GM23338 (cell line): ENCODE data around the gene GNG7. TPM values are rescaled to one million over a fixed set of nuclear protein-coding genes. Genes with fewer than 3 reads are reported as not detected.

ENCODE experiments used
- ATAC-seq: fragments of 200-7000 bp; cut with Tn5 transposase; 3 replicates; pipeline ENCODE4 v1.9.1; 2020
- DNase-seq: peaks from one replicate; pipeline ENCODE4 v3.0.0-alpha.2; 2015; ENCODE audit warnings: low spot score
- H2AFZ ChIP-seq: fragments of 200-600 bp; sonication (generic); 2 replicates; pipeline ENCODE4 v1.8.0; 2016; ENCODE audit warnings: antibody characterized with exemption, mild to moderate bottlenecking, moderate library complexity
- H3F3A ChIP-seq: fragments of 200-600 bp; sonication (generic); replicated peaks from 2 replicates; pipeline ENCODE4 v1.8.0; 2017; ENCODE audit warnings: antibody characterized with exemption, mixed run types, low read depth
- H3K27ac ChIP-seq: fragments of 200-600 bp; sonication (generic); 2 replicates; pipeline ENCODE4 v1.6.1; 2016; ENCODE audit warnings: low read depth
- H3K27me3 ChIP-seq: fragments of 200-600 bp; sonication (generic); 2 replicates; pipeline ENCODE4 v1.8.0; 2016; ENCODE audit warnings: mild to moderate bottlenecking, mixed run types, moderate library complexity; ENCODE audit not compliant: insufficient read depth
- H3K36me3 ChIP-seq: fragments of 200-600 bp; sonication (generic); 2 replicates; pipeline ENCODE4 v1.8.0; 2016; ENCODE audit warnings: mild to moderate bottlenecking; ENCODE audit not compliant: insufficient read depth
- H3K4me1 ChIP-seq: fragments of 200-600 bp; sonication (generic); 2 replicates; pipeline ENCODE4 v1.8.0; 2016; ENCODE audit warnings: mild to moderate bottlenecking, moderate library complexity; ENCODE audit not compliant: insufficient read depth
- H3K4me2 ChIP-seq: fragments of 200-600 bp; sonication (generic); 2 replicates; pipeline ENCODE4 v1.7.1; 2017; ENCODE audit warnings: mixed run types
- H3K4me3 ChIP-seq: fragments of 200-600 bp; sonication (generic); 2 replicates; pipeline ENCODE4 v1.6.1; 2016; ENCODE audit warnings: mixed run types
- H3K79me2 ChIP-seq: fragments of 200-600 bp; sonication (generic); replicated peaks from 2 replicates; pipeline ENCODE4 v1.8.0; 2017; ENCODE audit warnings: mild to moderate bottlenecking; ENCODE audit not compliant: insufficient read depth
- H3K9me2 ChIP-seq: fragments of 200-600 bp; sonication (generic); 2 replicates; pipeline ENCODE4 v1.8.0; 2017; ENCODE audit not compliant: insufficient read depth
- H4K20me1 ChIP-seq: fragments of 200-600 bp; sonication (generic); replicated peaks from 2 replicates; pipeline ENCODE4 v1.8.0; 2017; ENCODE audit warnings: mild to moderate bottlenecking; ENCODE audit not compliant: insufficient read depth
- H3K27ac Mint-ChIP-seq: 2 replicates; pipeline ENCODE4 v1.8.0; 2020; ENCODE audit warnings: inconsistent platforms, mild to moderate bottlenecking, moderate library complexity, mixed read lengths
- H3K27me3 Mint-ChIP-seq: 3 replicates; pipeline ENCODE4 v1.8.0; 2022; ENCODE audit warnings: low read depth, mild to moderate bottlenecking, moderate library complexity, mixed read lengths, inconsistent platforms; ENCODE audit not compliant: insufficient read depth, poor library complexity
- H3K36me3 Mint-ChIP-seq: 3 replicates; pipeline ENCODE4 v1.8.0; 2021; ENCODE audit warnings: low read depth, mild to moderate bottlenecking, inconsistent platforms, moderate library complexity, mixed read lengths
- H3K4me1 Mint-ChIP-seq: 3 replicates; pipeline ENCODE4 v1.8.0; 2020; ENCODE audit warnings: mild to moderate bottlenecking, inconsistent platforms, mixed read lengths
- H3K4me3 Mint-ChIP-seq: 3 replicates; pipeline ENCODE4 v1.8.0; 2021; ENCODE audit warnings: moderate library complexity, mild to moderate bottlenecking, inconsistent platforms, mixed read lengths
- H3K9me3 Mint-ChIP-seq: 3 replicates; pipeline ENCODE4 v1.8.0; 2020; ENCODE audit warnings: moderate library complexity, mild to moderate bottlenecking, inconsistent platforms, mixed read lengths
- CREB1 ChIP-seq: fragments of 250-450 bp; sonication (Bioruptor Pico); IDR thresholded peaks from 2 replicates; pipeline ENCODE4 v1.5.0; 2020; ENCODE audit warnings: low read depth, mild to moderate bottlenecking, moderate library complexity
- ETS1 ChIP-seq: IDR thresholded peaks from 2 replicates; pipeline ENCODE4 v1.6.1; 2016; ENCODE audit warnings: antibody characterized with exemption
- JUNB ChIP-seq: IDR thresholded peaks from one replicate; pipeline ENCODE4 v1.6.1; 2016; ENCODE audit warnings: antibody characterized with exemption; ENCODE audit not compliant: unreplicated experiment
- NANOG ChIP-seq: IDR thresholded peaks from 2 replicates; pipeline ENCODE4 v1.6.1; 2016; ENCODE audit warnings: antibody characterized with exemption, borderline replicate concordance
- POLR2AphosphoS5 ChIP-seq: IDR thresholded peaks from 2 replicates; pipeline ENCODE4 v1.6.1; 2016; ENCODE audit warnings: antibody characterized with exemption, low read depth
- ZNF114 ChIP-seq: fragments of 250-450 bp; sonication (Bioruptor Pico); IDR thresholded peaks from 2 replicates; pipeline ENCODE4 v1.5.0; 2020; ENCODE audit warnings: mild to moderate bottlenecking, moderate library complexity
- ZNF462 ChIP-seq: fragments of 250-450 bp; sonication (Bioruptor Pico); IDR thresholded peaks from 2 replicates; pipeline ENCODE4 v1.5.0; 2020; ENCODE audit warnings: mild to moderate bottlenecking, moderate library complexity
- polyA plus RNA-seq: library from polyadenylated mRNA; unstranded; fragments of >200 nt; fragmentation: Nextera tagmentation; extraction: Ambion mirVana; gene quantifications from 2 replicates; pipeline ENCODE4 v1.2.1, GENCODE V29; 2016
- total RNA-seq: library from RNA; depleted of rRNA; stranded (reverse); fragments of >200 nt; shearing (Covaris generic); gene quantifications from 2 replicates; pipeline ENCODE4 v1.2.3, GENCODE V29; 2014

Gene GNG7
- total and polyA plus RNA-seq, 2 experiments from 2014 or later = 5.1 to 5.4 TPM

- Histone ChIP-seq H3F3A (no peaks in the 10 kb centered on the region), H3K27ac (no peak overlapping the region), H3K9me2 (no peaks in the 10 kb centered on the region), H3K79me2 (no peaks in the 10 kb centered on the region), H3K4me3 (no peak overlapping the region), H3K27me3 (no peaks in the 10 kb centered on the region), H3K36me3 (no peaks in the 10 kb centered on the region), H4K20me1 (no peaks in the 10 kb centered on the region; the same call in 1 of the 2 replicates), H3K4me1 (no peaks in the 10 kb centered on the region), H2AFZ (no peak overlapping the region), H3K4me2 (no peak overlapping the region)
- no peak for DNase-seq
- peaks cover 4% of the 10 kb centered on the region; the same call in 2 of the 3 replicates for H3K4me1 Mint-ChIP-seq
- ATAC-seq = no peak
- H3K27me3 Mint-ChIP-seq = peaks cover 13% of the 10 kb centered on the region
- TF ChIP-seq ETS1 (no peak), JUNB (no peak), CREB1 (no peak), NANOG (no peak), POLR2AphosphoS5 (no peak), ZNF462 (CRISPR knock-in tag) (no peak), ZNF114 (no peak)
- H3K4me3 Mint-ChIP-seq = no peak overlapping the region
- peaks cover 10% of the 10 kb centered on the region; the same call in 2 of the 3 replicates for H3K36me3 Mint-ChIP-seq
- H3K27ac Mint-ChIP-seq = no peak overlapping the region; the same call in 1 of the 2 replicates
- H3K9me3 Mint-ChIP-seq = peaks cover 25% of the 10 kb centered on the region
These were observed 36.0 kb downstream of the GNG7 start for GRCh38 chr19:2666344-2666994.
